HG02623 (cell line): ENCODE results near the gene SLC13A3.
"Not testable (repeated sequence)": the region's sequence is repeated elsewhere in the genome, so short reads cannot be mapped to it uniquely, and the experiment has no call there.

Source experiments
- ATAC-seq: cut with Tn5 transposase; IDR thresholded peaks from one replicate; pipeline ENCODE4 v1.9.1; 2021; ENCODE audit warnings: moderate library complexity; ENCODE audit not compliant: unreplicated experiment

Gene SLC13A3

DNA sequence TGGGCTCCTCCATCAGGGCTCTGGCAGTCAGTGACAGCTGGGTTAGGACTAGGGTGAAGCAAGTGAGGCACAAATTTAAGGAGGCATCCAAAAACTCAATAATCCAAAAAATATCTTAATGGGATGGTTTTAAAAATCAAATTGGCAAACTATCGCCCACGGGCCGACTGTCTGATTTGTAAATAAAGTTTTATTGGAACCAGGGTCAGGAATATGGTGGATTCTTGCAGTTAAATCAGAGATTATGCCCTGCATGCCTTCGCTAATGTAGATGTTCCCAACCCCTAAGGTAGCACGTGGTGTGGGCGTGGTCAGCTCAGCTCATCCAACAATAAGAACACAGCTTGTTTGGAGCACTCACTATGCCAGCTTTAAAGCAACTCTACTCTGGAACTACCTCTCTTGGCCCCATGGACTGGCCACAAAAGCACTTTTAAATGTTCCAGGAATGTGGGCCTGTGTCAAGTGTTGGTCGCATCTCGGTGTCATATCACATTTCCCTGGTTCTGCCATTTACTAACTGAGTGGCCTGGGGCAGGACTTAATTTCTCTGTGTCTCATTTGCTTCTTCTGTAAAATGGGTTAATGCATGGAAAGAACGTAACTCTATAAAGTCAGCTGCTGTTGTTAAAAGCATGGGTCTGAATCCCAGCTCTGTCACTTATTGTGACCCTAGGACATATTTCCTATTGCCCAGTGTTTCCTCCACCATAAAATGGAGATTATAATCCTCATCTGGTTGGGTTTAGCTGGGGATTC, 31.0 kb upstream of the SLC13A3 start:
- ATAC-seq = no peak

DNA sequence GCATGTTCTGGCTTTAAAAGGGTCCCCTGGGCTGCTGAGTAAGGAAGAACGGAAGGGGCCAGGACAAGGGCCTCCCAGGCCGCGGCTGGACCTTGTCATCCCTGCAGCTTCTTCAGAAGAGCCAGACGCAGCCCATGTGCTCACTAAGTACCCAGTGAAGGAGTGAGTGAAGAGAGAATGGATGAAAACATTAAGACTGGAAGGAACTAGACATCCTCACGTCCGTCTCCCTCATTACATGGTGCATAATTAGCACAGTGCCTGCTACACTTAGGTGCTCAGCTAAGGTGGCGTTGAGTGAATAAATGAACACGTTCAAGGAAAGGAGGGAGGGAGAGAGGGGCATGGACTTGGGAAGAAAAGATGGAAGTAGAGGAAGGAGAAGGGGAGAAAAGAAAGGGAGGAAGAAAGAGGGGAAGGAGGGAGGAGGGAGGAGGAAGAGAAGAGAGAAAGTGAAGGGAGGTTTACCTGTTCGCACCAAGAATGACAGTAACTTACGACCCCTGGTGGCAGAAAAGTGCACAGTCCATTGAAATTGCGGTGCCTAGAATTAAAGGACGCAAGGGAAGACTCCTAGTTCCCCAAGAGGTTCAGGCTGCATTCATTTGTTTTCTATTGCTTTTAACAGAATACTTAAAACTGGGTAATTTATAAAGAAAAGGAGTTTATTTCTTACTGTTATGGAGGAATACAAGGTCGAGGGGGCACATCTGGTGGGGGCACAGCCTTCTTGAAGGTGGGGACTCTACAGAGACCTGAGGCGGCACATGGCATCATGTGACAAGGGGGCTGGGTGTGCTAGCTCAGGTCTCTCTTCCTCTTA, 30.0 kb upstream of the SLC13A3 start:
- no peak for ATAC-seq

DNA sequence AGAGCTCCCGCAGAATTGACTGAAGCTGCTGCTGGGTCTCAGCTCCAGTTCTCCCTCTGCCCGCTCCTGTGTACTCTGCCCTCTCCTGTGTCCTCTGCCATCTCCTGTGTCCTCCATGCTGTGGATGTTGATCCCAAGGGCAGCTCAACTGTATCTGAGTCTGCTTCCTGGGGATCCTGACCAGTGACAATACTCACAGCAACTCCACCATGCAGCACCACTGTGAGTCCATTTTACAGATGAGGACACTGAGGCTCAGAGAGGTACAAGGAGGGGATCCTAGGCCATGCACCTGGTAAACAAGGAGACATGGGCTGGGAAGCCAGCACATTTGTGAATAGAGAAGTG, 29.4 kb upstream of the SLC13A3 start:
- no peak for ATAC-seq

DNA sequence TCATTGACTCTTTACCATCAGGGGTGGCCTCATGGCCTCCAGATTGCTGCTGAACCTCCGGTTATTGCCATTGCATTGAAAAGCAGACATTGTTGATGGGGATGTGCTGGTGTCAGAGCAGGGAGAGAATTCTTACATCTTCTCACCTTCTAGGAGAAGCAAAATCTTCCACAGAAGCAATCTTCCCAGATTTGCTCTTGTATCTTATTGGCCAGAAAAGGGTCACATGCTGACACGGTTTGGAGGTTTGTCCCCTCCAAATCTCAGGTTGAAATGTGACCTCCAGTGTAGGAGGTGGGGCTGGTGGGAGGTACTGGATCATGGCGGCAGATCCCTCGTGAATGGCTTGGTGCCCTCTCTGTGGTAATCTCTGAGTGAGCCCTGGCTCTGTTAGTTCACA, 27.3 kb upstream of the SLC13A3 start:
- ATAC-seq = no peak

- ATAC-seq = no peak
Measured at GRCh38 chr20:46677608-46678007, 26.3 kb upstream of the SLC13A3 start.

DNA sequence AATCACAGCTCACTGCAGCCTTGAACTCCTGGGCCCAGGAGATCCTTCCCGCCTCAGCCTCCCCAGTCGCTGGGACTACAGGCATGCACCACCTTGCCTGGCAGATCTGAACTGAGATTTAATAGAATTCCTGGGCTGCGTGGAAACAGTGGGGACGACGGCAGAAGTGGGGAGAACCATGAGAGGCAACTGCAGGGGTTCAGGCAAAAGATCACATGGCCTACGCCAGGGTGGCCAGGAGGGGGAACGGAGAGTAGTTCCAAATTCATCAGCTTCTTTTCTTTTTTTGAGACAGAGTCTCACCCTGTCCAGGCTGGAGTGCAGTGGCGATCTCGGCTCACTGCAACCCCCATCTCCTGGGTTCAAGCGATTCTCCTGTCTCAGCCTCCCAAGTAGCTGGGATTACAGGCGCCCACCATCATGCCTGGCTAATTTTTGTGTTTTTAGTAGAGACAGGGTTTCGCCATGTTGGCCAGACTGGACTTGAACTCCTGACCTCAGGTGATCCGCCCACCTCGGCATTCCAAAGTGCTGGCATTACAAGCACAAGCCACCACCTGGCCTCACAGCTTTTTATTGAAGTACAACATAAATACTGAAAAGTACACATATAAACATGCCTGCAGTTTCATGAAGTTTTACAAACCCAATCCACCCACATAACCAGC, 25.5 kb upstream of the SLC13A3 start:
- ATAC-seq = not testable (repeated sequence)

DNA sequence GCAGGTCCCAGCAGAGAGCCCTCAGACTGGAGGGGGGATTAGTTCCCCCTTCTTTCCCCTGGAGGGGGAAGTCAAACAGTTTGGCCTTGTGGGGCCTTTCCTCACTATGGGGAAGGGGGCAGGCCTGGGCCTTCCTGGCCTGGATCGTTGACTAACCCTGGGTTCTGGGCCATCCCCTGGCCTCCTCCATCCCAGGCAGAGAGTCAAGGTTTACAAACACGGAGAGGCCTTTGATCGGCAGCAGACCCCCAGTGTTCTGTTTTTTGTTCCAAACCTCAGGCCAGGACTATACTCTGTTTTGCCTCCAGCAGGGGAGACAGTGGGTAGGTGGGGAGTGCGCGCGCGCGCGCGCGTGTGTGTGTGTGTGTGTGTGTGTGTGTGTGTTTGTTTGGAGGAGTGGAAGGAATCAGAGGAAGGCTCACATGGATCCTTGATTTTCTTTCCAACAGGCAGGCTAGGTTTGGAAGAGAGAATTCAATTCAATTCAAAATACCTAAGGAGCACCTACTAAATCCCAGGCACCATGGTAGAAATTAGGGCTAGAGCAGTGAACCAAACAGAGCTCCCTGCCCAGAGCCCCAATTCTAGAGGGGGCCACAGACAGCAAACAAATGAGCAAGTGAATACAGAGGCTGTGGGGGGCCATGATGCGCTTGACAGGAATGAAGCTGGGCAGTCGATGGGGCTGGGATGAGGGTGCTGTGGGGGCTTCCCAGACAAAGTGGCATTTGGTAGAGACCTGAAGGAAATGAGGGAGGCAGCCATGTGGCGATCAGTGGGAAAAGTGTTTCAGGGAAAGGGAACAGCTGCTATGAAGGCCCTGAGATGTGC, 23.2 kb upstream of the SLC13A3 start:
- no peak for ATAC-seq

DNA sequence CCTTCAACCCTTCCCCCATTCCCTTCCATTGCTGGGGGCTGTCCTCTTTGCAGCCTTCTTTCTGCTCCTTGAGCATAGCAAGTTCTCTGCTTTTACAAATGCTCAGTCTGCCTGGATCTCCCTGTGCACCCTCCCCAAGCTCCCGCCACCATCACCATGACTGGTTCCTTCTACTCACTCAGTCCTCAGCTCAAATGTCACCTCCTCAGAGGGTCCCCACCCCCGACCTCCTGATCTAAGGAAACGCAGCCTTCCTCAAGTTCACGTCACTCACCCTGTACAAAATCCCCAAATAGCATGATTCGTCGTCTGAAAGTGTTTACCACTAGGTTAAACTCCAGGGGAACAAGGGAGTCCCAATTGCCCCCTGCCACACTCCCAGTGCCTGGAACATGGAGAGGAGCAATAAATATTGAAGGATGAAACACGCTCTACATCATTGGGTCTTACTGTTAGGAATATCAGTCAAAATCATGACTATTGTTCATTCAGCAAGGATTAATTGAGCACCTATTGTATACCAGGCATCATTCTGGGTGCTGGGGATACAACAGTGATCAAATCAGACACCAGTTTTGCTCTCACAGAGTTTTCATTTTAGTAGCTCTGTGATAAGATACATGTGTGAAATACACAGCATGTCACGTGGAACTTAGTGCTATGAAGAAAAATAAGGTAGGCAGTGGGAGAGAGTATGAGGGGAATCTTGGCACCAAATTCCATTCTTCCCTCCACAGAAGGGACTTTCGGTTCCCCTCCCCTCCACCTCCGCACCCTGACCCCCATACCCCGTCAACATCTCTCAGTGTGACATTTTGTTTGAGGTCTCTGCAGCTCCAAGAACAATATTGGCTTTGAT, 22.4 kb upstream of the SLC13A3 start:
- no peak for ATAC-seq

- no peak for ATAC-seq
Measured at GRCh38 chr20:46672543-46673148, 21.4 kb upstream of the SLC13A3 start.

DNA sequence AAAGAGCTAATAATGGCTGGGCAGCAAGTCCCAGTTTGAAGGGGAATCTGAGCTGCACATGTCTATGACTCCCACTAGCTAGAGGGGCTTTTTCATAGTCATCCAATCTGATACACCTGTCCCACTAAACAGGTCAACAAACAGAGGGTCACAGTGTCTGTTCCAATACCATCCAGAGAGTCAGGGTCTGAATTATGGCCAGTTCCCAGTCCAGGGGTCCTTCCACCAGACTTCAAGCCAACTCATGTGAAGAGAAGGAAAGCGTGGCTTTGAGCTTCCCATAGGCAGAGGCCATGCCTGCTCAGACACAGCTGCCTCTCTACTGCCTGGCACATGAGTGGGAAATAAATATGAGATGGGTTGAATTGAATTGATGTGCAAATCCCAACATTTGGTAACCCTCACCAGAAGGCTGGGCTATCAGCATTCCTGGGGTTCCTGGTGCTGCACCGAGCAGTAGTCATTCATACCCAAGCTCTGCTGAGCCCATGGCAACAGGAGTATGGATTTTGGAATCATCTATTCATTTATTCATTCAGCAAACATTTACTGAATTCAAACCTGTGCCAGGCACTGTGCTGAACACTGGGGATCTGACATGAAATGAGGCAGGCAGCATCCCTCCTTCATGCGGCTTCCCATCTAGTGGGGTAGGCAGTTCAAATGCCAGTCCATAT, 20.7 kb upstream of the SLC13A3 start:
- no peak for ATAC-seq

GRCh38 chr20:46670585-46671584, 19.6 kb upstream of the SLC13A3 start:
- ATAC-seq = no peak

DNA sequence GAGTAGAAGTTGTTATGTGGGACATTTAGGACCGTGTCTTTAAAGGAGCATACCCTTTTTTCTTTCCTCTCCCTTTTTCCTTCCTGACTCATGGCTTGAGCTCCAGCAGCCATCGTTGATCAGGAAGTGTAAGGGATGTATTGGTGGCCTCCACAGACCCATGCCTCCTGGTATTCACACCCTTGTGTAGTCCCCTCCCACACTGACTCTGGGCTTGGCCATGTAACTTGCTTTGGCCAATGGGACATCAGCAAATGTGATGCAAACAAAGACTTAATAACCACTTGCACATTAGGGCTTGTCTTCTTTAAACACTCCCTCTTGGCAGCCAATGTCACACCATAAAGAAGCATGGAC, 18.9 kb upstream of the SLC13A3 start:
- no peak for ATAC-seq

- no peak for ATAC-seq
Measured at GRCh38 chr20:46666818-46667515, 15.7 kb upstream of the SLC13A3 start.

DNA sequence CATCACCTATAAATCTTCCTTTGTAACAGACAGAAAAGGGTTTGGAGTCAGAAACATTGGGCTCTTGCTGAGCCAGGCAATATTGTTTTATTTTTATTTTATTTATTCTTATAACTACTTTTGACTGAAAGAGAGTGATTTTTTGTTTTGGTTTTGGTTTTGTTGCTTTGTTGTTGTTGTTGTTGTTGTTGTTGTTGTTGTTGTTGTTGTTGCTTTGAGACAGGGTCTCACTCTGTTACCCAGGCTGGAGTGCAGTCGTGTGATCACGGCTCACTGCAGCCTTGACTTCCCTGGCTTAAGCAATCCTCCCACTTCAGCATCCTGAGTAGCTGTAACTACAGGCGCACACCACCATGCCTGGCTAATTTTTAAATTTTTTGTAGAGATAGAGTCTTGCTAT, 15.0 kb upstream of the SLC13A3 start:
- ATAC-seq = no peak

GRCh38 chr20:46665602-46666001, 14.3 kb upstream of the SLC13A3 start:
- no peak for ATAC-seq

GRCh38 chr20:46663531-46663930, 12.3 kb upstream of the SLC13A3 start:
- ATAC-seq = no peak

DNA sequence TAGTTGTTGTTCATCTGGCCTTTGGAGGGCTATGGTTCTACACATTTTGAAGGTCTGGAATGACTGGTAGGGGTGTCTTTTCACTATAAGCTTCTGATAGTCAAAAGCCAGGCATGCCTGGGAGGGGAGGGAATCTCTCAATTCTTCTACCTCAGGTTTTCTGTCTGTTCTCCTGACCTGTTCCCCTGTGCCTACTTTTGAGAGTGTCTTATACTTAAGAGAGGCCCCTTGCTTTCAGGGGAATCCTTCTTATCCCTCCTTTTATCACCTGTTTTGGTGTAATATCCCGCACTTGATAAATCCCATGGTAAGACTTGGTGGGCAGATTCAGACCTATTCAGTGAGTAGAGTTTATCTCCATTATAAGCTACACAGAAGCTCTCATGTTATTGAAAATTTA, 10.4 kb upstream of the SLC13A3 start:
- no peak for ATAC-seq
